ENCODE data around the gene ZDHHC7. TPM values are rescaled to one million over a fixed set of nuclear protein-coding genes. Genes with fewer than 3 reads are reported as not detected.
A peak's percentile ranks its signal among the peaks of the same experiment; 100 is the strongest.

The ZDHHC7 gene
- total and polyA plus RNA-seq, 4 experiments from 2014 or later: 27.1 to 40.2 (median 34.7) TPM

DNA sequence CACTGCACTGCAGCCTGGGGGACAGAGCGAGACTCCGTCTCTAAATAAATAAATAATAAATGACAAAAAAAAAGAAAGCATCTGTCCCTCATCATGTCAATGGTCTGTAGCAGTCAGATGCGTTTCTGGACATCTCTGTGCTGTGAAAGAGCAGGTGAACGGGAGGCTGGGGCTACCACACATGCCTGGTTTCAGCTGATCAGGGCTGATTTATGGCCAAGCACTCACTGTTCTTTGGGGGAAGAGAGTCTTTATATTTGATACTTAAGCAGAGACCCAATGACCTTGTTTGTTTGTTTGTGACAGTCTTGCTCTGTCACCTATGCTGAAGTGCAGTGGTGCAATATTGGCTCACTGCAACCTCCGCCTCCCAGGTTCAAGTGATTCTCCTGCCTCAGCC lies 33.7 kb upstream of the ZDHHC7 start:
- H3K27ac Mint-ChIP-seq: no peak overlapping the region
- Histone ChIP-seq H3K27me3 (ENCODE audit: insufficient read depth, low read length) (no peaks in the 10 kb centered on the region), H3K27ac (ENCODE audit: low read depth, low read length) (no peak overlapping the region), H3K9me3 (ENCODE audit: control insufficient read depth in 1 of 2, low read length in 2 of 2) (no peaks in the 10 kb centered on the region), H3K36me3 (ENCODE audit: insufficient read depth, low read length) (no peaks in the 10 kb centered on the region), H3K4me3 (ENCODE audit: low read length in 2 of 2) (no peak overlapping the region), H3K4me1 (ENCODE audit: insufficient read depth, low read length) (peaks cover 5% of the 10 kb centered on the region)
- H3K27me3 Mint-ChIP-seq: no peaks in the 10 kb centered on the region
- CTCF ChIA-PET (ENCODE audit: partially characterized antibody): no interaction called here
- peaks cover 0 to 3% (median 0%) of the 10 kb centered on the region in 8 donors for H3K9me3 Mint-ChIP-seq
- POLR2A ChIA-PET (ENCODE audit: partially characterized antibody): interaction anchor here (1.1 kb wide), 1 partner anchor 10 kb away, joined by 3 read pairs; no protein-coding TSS in a partner anchor
- peaks cover 6 to 11% of the 10 kb centered on the region in 2 donors for H3K36me3 Mint-ChIP-seq
- H3K4me1 Mint-ChIP-seq: peaks cover 0 to 25% (median 6%) of the 10 kb centered on the region in 4 donors
- H3K4me3 Mint-ChIP-seq: no peak overlapping the region
- intact Hi-C loops (cut with micrococcal nuclease): no loop called here
- DNase-seq: no peak

DNA sequence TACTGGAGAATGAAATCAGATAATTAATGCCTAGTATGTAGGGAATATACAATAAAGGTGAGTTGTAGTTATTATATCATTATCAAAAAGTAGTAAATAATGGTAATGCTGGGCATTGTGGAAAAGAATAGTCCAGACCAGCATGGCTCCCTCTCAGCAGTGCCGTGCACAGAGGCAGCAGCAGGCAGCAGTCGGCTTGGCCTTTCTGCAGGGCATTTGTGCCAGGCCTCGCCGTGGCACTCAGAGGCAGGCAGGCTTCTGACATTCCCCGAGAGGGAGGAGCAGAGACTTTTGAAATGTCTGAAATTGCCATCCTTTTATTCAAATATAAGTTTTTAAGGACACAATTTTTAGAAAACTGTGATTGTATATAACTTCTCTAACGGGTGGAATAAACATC lies 31.3 kb upstream of the ZDHHC7 start:
- Mint-ChIP-seq H3K27me3 (no peaks in the 10 kb centered on the region), H3K9me3 (peaks cover 0 to 3% (median 0%) of the 10 kb centered on the region in 8 donors), H3K27ac (no peak overlapping the region), H3K4me3 (no peak overlapping the region), H3K36me3 (peaks cover 4 to 11% of the 10 kb centered on the region in 2 donors), H3K4me1 (peaks cover 0 to 17% (median 3%) of the 10 kb centered on the region in 4 donors)
- intact Hi-C loops (cut with micrococcal nuclease): no loop called here
- Histone ChIP-seq H3K4me1 (ENCODE audit: insufficient read depth, low read length) (peaks cover 4% of the 10 kb centered on the region), H3K36me3 (ENCODE audit: insufficient read depth, low read length) (no peaks in the 10 kb centered on the region), H3K9me3 (ENCODE audit: control insufficient read depth in 1 of 2, low read length in 2 of 2) (no peaks in the 10 kb centered on the region), H3K4me3 (ENCODE audit: low read length in 2 of 2) (no peak overlapping the region), H3K27ac (ENCODE audit: low read depth, low read length) (no peak overlapping the region), H3K27me3 (ENCODE audit: insufficient read depth, low read length) (no peaks in the 10 kb centered on the region)
- ChIA-PET CTCF (ENCODE audit: partially characterized antibody) (interaction anchor here (1.0 to 1.6 kb wide), 3 partner anchors 14 to 44 kb away, joined by 4 to 5 read pairs (median 5); partner anchors contain the start of gene KIAA0513), POLR2A (ENCODE audit: partially characterized antibody) (interaction anchor here (1.0 to 1.5 kb wide), 2 partner anchors 11 to 15 kb away, joined by 3 to 7 read pairs; partner anchors contain the start of gene KIAA0513)
- no peak for DNase-seq

GRCh38 chr16:85042167-85042526 lies 30.8 kb upstream of the ZDHHC7 start:
- H3K27me3 Mint-ChIP-seq: no peaks in the 10 kb centered on the region
- DNase-seq: no peak
- no peaks in the 10 kb centered on the region for H3K9me3 ChIP-seq (ENCODE audit: control insufficient read depth in 1 of 2, low read length in 2 of 2)
- no peak overlapping the region for H3K27ac ChIP-seq (ENCODE audit: low read depth, low read length)
- POLR2A ChIA-PET (ENCODE audit: partially characterized antibody): interaction anchor here (1.0 to 1.5 kb wide), 2 partner anchors 11 to 15 kb away, joined by 3 to 7 read pairs; partner anchors contain the start of gene KIAA0513
- H3K4me3 Mint-ChIP-seq: no peak overlapping the region
- H3K4me1 Mint-ChIP-seq: peaks cover 2 to 13% (median 3%) of the 10 kb centered on the region in 4 donors
- peaks cover 8 to 11% of the 10 kb centered on the region in 2 donors for H3K36me3 Mint-ChIP-seq
- CTCF ChIA-PET (ENCODE audit: partially characterized antibody): interaction anchor here (1.6 kb wide), 1 partner anchor 44 kb away, joined by 5 read pairs; no protein-coding TSS in a partner anchor
- no peak overlapping the region for H3K4me3 ChIP-seq (ENCODE audit: low read length in 2 of 2)
- no peak overlapping the region for H3K27ac Mint-ChIP-seq
- no peaks in the 10 kb centered on the region for H3K4me1 ChIP-seq (ENCODE audit: insufficient read depth, low read length)
- peaks cover 0 to 3% (median 0%) of the 10 kb centered on the region in 8 donors for H3K9me3 Mint-ChIP-seq
- no peaks in the 10 kb centered on the region for H3K36me3 ChIP-seq (ENCODE audit: insufficient read depth, low read length)
- H3K27me3 ChIP-seq (ENCODE audit: insufficient read depth, low read length): no peaks in the 10 kb centered on the region
- intact Hi-C loops (cut with micrococcal nuclease): no loop called here

DNA sequence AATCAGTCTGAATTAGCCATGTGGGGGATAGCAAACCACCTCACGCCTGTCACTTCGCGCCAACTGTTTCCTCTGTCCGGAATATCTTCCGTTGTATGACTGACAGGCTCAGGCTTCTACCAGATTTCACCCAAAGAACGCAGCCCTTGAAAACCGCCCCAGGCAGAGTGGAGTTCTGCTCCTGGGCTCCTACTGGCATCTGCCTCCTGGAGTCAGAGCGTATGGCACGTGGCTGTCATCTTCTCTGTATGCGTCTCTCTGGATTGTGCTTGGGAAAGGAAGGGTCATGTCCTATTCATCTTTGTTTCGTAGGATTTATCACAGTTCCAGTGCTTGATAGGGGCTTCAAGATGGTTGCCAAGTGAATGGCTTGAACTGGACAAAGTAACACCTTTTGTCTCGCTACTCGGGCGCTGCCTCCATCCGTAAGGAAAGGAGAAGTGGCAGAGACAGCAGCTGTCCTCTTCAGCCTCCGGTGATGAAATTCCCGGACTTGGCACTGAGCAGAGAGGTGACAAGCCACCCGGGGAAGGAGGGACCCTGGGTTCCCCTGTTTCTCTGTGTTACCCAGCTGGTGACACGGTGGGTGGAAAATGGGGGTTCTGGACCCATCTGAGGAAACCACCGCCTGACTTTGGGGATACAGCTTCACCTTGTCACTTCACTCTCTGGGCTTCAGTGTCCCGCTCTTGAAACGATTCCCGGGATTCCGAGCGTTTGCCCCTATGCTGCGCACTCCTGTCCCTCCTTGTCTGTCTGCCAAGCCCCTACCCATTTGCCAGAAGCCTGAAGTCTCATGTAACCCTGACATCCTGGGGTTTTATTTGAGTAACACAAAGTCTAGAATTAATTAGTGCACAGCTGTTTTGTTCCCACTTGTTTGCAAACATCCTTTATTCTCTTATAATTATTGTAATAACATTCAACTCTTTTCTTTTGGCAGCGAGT lies 30.2 kb upstream of the ZDHHC7 start:
- CTCF ChIA-PET (ENCODE audit: partially characterized antibody): interaction anchor here (1.6 kb wide), 1 partner anchor 45 kb away, joined by 5 read pairs; no protein-coding TSS in a partner anchor
- Mint-ChIP-seq H3K27me3 (no peaks in the 10 kb centered on the region), H3K4me3 (no peak overlapping the region), H3K4me1 (peaks cover 0 to 7% (median 2%) of the 10 kb centered on the region in 4 donors), H3K36me3 (peaks cover 11 to 15% of the 10 kb centered on the region in 2 donors), H3K27ac (peak overlapping the region in 2 of 7 donors; percentile 51 to 61), H3K9me3 (peaks cover 0 to 3% (median 0%) of the 10 kb centered on the region in 8 donors)
- DNase-seq: no peak
- no peaks in the 10 kb centered on the region for H3K4me1 ChIP-seq (ENCODE audit: insufficient read depth, low read length)
- POLR2A ChIA-PET (ENCODE audit: partially characterized antibody): interaction anchor here (1.0 kb wide), 1 partner anchor 12 kb away, joined by 3 read pairs; no protein-coding TSS in a partner anchor
- no peaks in the 10 kb centered on the region for H3K9me3 ChIP-seq (ENCODE audit: control insufficient read depth in 1 of 2, low read length in 2 of 2)
- no peak overlapping the region for H3K27ac ChIP-seq (ENCODE audit: low read depth, low read length)
- no peaks in the 10 kb centered on the region for H3K36me3 ChIP-seq (ENCODE audit: insufficient read depth, low read length)
- H3K4me3 ChIP-seq (ENCODE audit: low read length in 2 of 2): no peak overlapping the region
- intact Hi-C loops (cut with micrococcal nuclease): no loop called here
- H3K27me3 ChIP-seq (ENCODE audit: insufficient read depth, low read length): no peaks in the 10 kb centered on the region

DNA sequence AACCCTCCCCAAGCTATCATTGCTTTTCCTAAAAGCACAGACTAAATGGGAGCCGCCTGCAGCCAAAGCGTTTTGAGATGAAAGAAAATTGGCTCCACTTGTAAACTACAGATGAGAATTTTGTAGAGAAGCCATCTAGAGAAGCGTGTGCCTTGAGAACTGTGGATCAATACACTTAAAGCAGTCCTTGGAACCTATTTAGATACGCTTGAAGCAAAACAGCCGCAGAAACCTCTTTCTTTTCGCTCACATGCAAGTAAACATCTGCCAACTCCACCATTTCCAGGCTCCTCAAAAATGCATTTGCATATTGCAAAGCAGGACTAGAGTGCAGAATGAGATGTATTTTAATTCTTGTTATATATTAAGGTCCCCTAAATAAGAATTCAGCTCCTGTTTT lies 29.4 kb upstream of the ZDHHC7 start:
- DNase-seq: no peak
- peaks cover 7 to 15% of the 10 kb centered on the region in 2 donors for H3K36me3 Mint-ChIP-seq
- H3K27me3 Mint-ChIP-seq: no peaks in the 10 kb centered on the region
- Histone ChIP-seq H3K9me3 (ENCODE audit: control insufficient read depth in 1 of 2, low read length in 2 of 2) (no peaks in the 10 kb centered on the region), H3K27me3 (ENCODE audit: insufficient read depth, low read length) (no peaks in the 10 kb centered on the region), H3K4me3 (ENCODE audit: low read length in 2 of 2) (no peak overlapping the region), H3K36me3 (ENCODE audit: insufficient read depth, low read length) (no peaks in the 10 kb centered on the region), H3K4me1 (ENCODE audit: insufficient read depth, low read length) (no peaks in the 10 kb centered on the region), H3K27ac (ENCODE audit: low read depth, low read length) (no peak overlapping the region)
- intact Hi-C loops (cut with micrococcal nuclease): no loop called here
- peaks cover 0 to 4% (median 1%) of the 10 kb centered on the region in 4 donors for H3K4me1 Mint-ChIP-seq
- ChIA-PET POLR2A (ENCODE audit: partially characterized antibody) (no interaction called here), CTCF (ENCODE audit: partially characterized antibody) (no interaction called here)
- no peak overlapping the region for H3K4me3 Mint-ChIP-seq
- H3K9me3 Mint-ChIP-seq: peaks cover 0 to 3% (median 0%) of the 10 kb centered on the region in 8 donors
- no peak overlapping the region for H3K27ac Mint-ChIP-seq

DNA sequence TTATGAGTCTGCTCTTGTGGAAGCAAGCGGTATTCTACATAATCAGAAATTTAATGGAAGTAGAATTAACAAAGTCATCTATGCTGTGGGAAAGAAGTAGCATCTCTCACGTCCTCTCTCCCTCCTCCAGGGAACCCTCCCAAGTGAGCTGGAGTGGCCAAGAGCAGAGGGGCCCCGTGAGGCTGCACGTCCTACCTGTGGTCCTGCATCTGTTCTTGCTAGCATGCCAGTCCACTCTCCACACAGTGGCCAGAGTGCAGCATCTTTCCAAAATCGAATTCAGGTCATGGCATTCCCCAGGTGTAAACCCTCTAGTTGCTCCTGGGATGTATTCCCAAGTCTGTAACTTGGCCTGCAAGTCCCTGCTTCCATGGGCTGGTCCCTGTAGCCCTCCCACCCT lies 26.4 kb upstream of the ZDHHC7 start:
- no peaks in the 10 kb centered on the region for H3K27me3 Mint-ChIP-seq
- H3K36me3 ChIP-seq (ENCODE audit: insufficient read depth, low read length): no peaks in the 10 kb centered on the region
- POLR2A ChIA-PET (ENCODE audit: partially characterized antibody): no interaction called here
- H3K4me3 Mint-ChIP-seq: no peak overlapping the region
- no peak for DNase-seq
- no peak overlapping the region for H3K27ac Mint-ChIP-seq
- H3K27me3 ChIP-seq (ENCODE audit: insufficient read depth, low read length): no peaks in the 10 kb centered on the region
- no peak overlapping the region for H3K27ac ChIP-seq (ENCODE audit: low read depth, low read length)
- intact Hi-C loops (cut with micrococcal nuclease): no loop called here
- peaks cover 0 to 3% (median 0%) of the 10 kb centered on the region in 8 donors for H3K9me3 Mint-ChIP-seq
- CTCF ChIA-PET (ENCODE audit: partially characterized antibody): no interaction called here
- H3K36me3 Mint-ChIP-seq: peaks cover 4 to 13% of the 10 kb centered on the region in 2 donors
- no peaks in the 10 kb centered on the region for H3K9me3 ChIP-seq (ENCODE audit: control insufficient read depth in 1 of 2, low read length in 2 of 2)
- no peaks in the 10 kb centered on the region for H3K4me1 ChIP-seq (ENCODE audit: insufficient read depth, low read length)
- H3K4me3 ChIP-seq (ENCODE audit: low read length in 2 of 2): no peak overlapping the region
- peaks cover 0 to 4% (median 1%) of the 10 kb centered on the region in 4 donors for H3K4me1 Mint-ChIP-seq

DNA sequence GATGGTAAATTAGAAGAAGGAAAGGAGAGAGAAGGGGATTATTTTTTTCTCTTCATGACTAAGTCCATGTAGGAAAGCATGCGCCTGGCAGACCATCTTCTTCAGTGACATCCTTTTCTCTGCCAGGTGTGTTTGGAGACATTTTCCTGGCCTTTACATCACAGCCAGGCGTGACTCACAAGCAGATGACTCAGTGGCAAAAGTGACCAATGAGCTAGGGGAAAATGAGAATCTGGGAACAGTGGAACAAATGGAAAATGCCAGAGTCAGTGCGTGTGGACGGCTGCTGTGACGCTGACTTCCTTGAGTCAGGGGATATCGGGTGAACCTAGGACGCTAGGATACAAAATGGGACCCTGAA lies 25.7 kb upstream of the ZDHHC7 start:
- no peaks in the 10 kb centered on the region for H3K27me3 Mint-ChIP-seq
- DNase-seq: no peak
- H3K36me3 ChIP-seq (ENCODE audit: insufficient read depth, low read length): peaks cover under 1% of the 10 kb centered on the region
- ChIA-PET POLR2A (ENCODE audit: partially characterized antibody) (no interaction called here), CTCF (ENCODE audit: partially characterized antibody) (no interaction called here)
- no peak overlapping the region for H3K27ac ChIP-seq (ENCODE audit: low read depth, low read length)
- H3K27ac Mint-ChIP-seq: peak overlapping the region in 1 of 7 donors; percentile 70
- H3K9me3 Mint-ChIP-seq: peaks cover 0 to 3% (median 0%) of the 10 kb centered on the region in 8 donors
- no peaks in the 10 kb centered on the region for H3K27me3 ChIP-seq (ENCODE audit: insufficient read depth, low read length)
- H3K4me3 Mint-ChIP-seq: no peak overlapping the region
- H3K4me1 Mint-ChIP-seq: peaks cover 0 to 4% (median 1%) of the 10 kb centered on the region in 4 donors
- H3K9me3 ChIP-seq (ENCODE audit: control insufficient read depth in 1 of 2, low read length in 2 of 2): no peaks in the 10 kb centered on the region
- intact Hi-C loops (cut with micrococcal nuclease): no loop called here
- H3K4me3 ChIP-seq (ENCODE audit: low read length in 2 of 2): no peak overlapping the region
- H3K4me1 ChIP-seq (ENCODE audit: insufficient read depth, low read length): no peaks in the 10 kb centered on the region
- peaks cover 8 to 13% of the 10 kb centered on the region in 2 donors for H3K36me3 Mint-ChIP-seq

Measured in CD4-positive, alpha-beta memory T cell (primary cell).